Activated naive CD4-positive, alpha-beta T cell treated with Interleukin-2 at 50 U/mL for 16 hours (primary cell): ENCODE data around the gene EZR.

ENCODE experiments used
- DNase-seq: peaks from one replicate; pipeline ENCODE4 v3.0.0-alpha.2; 2020

The EZR gene

DNA sequence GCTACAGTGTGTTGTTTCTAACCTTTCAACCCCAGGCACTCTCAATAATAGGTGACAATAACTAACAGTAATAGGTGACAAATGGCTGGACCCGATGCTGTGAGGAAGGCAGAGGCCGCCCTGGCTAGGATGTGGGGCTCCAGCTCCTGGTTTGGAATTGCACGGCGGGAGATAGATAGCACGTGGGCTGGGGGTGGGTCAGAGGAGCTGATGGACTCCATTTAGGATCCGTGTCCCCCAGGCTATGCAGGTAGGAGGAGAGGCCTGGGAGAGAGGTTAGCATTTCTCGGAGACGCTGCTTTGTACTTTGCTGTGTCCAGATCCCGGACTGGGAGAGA lies 61.4 kb downstream of the EZR start:
- DNase-seq = no peak

- no peak for DNase-seq
Observed at GRCh38 chr6:158756977-158757752, 62.0 kb downstream of the EZR start.

DNA sequence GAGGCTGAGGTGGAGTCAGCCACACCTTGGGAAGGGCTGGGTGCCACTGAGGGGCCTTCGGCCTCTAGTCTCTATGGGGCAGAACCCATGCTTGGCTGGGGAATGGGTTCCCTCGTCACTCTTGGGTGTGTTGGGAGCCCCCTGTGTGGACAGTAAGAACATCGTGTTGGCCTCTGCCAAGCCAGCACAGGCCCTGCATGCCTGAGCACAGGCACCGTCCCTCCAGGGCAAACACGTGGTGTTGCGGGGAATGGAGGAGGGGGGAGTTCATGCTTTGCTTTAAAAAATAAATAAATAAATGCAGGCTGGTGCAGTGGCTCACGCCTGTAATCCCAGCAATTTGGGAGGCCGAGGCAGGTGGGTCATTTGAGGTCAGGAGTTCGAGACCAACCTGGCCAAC lies 63.0 kb downstream of the EZR start:
- DNase-seq = no peak

DNA sequence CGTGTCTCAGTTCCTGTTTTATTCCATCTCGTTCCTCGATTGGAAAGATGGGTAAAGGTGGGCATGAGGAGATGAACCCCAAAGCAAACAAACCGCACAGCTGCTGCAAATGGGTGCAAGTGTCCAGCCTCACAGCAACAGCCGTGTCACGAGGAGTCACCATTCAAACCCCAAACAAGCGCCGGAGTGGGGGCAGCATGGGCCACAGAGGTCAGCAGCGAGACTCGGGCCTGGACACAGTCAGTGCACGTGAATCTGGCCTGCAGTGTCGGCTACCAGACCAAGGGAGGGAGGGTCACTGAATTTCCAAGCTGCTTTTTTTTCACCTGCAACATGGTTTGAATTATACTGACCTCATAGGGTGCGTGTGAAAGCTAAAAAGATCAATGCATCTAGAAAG lies 63.5 kb downstream of the EZR start:
- DNase-seq = no peak

GRCh38 chr6:158754738-158755137 lies 64.4 kb downstream of the EZR start:
- DNase-seq = no peak

DNA sequence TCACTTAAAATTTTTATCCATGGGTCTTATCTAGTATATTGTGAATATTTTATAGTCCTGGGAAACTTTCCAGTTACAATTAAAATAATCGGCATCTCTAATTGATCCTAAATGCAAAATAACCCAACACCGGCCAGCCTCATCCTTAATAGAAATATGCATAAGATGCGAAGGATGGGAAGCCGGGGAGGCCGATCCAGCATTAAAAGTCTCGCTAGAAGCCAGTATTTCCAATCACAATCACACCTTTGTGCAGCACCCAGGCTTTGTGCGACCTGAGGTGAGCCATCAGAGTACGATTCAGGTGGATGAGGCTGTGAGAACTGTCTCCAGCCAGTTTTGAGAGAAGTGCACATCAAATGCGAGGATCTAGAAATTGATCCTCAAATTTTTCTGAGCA lies 65.4 kb downstream of the EZR start:
- DNase-seq = no peak

DNA sequence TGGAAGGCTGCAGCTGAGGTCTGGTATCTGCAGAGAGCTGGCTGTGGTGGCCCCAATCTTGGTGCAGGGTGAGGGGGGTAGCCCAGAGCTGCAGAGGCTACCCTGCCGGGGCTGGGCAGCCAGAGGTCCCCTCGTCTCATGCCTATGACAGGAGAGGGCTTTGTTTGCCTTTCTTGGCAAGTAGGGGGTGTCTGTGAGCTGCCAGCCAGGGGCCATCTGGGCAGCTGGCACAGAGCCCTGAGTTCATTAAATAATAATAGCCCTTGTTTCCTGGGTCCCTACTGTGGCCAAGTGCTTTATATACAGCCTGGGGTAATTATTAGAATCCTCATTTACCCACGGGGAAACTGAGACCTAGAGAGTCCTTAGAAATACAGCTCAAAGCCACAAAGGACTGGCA lies 66.6 kb downstream of the EZR start:
- no peak for DNase-seq

DNA sequence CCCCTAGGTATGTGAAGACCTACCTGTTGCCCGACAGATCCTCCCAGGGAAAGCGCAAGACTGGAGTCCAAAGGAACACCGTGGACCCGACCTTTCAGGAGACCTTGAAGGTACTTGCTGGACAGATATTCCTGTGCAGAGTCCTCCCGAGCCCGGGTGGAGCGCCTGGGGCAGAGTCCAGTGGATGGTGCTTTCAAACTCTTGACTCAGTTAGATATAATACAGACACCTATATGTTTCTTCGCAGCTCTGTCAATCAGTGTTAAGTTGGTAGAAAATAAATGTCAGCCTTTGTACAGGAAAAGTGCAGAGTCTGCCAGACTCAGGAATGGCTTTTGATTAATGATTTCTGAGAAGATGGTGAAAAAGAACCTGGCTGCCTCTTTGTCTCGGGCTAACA lies 67.2 kb downstream of the EZR start:
- no peak for DNase-seq

- DNase-seq = no peak
Observed at GRCh38 chr6:158751224-158751623, 67.9 kb downstream of the EZR start.

GRCh38 chr6:158744986-158745430 lies 74.2 kb downstream of the EZR start:
- no peak for DNase-seq

GRCh38 chr6:158743033-158743651 lies 76.0 kb downstream of the EZR start:
- DNase-seq = no peak

GRCh38 chr6:158739673-158740072 lies 79.5 kb downstream of the EZR start:
- DNase-seq = no peak

DNA sequence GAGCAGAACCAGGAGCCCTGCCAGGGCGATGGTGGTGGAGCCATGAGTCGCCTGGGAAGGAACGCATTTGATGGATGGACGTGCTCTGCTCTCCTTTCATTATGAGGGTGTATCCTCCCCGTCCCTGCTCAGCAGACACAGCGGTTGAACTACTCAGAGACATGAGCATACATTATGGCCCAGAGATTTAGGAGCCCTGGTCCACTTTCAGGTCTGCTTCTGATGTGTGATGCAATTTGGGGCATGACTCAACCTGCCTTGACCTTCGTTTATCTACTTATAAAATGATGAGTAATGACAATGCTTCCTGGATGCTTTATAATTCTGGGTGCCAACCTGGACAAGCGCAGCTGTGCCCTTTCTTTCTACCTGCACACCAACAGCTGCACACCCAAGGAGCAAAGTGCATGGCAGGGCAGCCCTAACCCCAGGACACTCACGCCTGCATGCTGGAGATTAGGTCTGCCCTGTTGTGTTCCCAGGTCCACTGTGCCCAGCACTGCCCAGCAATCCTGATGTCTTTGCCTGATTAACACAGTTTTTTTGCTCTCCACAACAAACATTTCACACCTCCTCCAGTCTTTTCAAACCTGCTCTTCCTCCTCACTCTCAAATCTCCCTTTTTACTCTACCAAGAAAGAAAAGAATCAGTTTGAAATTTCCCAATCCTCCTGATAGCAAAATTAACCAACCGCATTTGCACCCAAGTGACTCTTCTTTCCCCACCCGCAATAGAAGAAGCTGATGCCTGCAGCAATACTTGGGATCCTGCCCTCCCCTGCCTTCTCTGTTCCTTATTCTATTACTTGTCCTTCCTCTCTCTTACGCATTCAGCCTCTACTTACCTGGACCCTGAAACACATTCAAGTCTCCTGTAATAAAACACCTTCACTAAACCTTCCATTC lies 81.2 kb downstream of the EZR start:
- DNase-seq = no peak

DNA sequence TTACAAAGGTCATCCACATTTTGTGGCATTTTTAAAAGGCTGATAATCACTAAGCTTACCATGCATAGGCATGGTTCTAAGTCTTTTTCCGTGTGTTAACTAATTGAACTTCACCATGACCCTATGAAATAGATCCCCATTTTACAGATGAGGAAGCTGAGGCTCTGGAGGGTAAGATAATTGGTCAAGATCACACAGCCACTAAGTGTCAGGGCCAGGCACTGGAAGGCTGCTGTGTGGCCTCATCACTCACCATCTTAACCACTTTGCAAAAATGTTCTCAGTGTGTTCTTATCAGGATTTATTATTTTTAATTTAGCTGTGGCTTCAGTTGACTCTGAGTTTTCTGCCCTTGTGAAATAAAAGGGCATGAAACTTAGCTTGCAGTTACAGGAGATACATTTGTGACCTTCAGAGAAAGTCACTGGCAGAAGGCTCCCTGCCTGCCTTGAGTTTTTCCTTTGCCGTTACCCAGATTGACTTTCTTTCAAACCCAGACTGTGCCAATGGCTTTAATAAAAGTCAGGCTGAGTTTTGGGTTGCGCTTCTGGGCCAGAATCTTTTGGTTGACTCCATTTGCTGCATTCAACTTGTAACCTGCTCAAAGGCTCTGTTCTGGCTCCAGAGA lies 82.0 kb downstream of the EZR start:
- DNase-seq = no peak

GRCh38 chr6:158735009-158735408 lies 84.2 kb downstream of the EZR start:
- no peak for DNase-seq

DNA sequence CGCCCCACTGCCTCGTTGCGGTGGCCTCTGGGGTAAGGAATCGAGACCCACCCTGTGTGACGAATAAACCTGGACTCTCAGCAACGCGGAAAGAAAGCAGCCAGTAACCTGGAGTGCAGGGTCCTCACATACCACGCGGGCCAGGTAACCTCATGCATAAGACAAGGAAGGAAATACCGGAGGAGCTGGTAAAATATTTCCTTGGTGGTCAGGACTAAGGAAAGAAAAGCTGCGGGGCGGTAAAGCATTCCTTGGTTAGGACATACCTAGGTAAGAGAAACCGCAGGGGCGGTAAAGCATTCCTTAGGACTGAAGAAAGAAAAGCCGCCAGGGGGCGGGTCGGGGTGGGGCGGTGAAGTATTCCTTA lies 88.6 kb downstream of the EZR start:
- DNase-seq = no peak

DNA sequence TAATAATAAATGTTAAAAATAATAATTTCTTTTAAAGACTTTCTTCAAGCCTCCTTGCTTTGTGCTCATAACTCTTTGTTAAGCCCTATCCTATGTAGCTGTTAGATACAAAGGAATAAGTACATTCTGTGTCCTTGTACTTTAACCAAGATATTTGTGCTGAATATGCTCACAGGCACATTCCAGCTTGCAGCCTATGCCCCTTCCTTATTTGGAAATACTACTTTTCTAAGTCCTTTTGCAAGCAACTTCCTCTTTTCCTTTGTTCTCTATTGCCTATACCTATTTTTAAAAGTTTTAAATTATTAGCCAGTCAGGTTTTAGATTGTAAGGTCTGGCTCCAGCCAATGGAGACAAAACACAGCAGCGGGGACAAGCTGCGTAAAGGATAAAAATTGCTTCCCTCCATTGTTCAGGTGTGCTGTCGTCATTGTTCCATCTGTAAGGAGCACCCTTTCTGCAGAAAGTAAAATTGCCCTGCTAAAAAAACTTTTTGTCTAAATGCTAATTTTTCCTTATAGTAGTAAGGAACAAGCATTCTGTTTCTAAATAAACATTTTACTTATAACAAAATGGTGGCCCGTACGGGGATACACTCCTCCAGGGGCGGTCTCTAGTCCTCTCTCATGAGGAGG lies 89.1 kb downstream of the EZR start:
- DNase-seq = no peak

DNA sequence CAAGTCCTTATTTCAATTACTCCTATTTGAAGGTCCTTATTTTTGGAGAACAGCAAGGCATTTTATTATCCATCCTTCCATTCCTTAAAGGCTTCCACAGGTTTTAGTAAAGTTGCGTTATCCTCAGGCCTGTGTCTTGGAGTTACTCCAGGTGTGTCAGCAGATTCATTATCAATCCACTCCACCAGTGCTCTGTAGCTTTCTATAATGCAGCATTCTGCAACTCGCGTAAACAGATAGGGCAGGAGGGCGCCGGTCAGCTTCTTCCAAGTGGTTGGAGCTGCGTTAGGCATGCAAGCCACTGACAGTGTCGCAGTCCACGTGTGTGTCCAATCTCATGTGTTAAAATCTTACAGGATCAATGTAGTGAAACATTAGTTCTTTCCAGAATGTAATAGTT lies 93.5 kb downstream of the EZR start:
- DNase-seq = no peak

GRCh38 chr6:158722176-158722729 lies 96.9 kb downstream of the EZR start:
- DNase-seq = no peak

DNA sequence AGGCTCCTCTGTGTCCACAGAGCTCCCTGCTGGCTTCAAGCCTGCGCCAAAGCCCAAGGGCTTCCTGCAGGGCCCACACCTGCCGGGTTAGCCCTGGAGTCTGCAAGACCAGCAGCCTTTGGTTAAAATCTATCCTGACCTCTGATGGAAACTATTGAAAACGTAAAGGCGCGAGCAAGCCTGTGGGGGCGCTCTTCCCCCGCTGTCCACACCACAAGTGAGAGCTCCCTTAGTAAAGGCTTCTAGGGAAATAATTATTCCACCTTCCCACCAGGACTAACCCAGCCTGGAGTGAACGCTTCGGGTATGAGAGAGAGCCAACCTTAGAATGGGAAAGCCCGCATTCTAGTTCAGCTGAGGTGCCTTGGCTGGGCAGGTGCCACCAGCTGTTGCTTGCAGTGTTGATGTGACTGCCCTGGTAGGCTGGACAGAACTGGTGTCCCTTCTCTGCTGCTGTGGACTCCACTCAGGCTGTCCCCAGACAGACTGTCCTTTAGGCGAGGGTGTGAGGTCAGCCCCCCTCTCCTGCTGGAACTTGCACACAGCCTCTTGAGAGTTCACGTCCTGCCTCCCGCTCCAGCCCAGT lies 100.6 kb downstream of the EZR start:
- no peak for DNase-seq

DNA sequence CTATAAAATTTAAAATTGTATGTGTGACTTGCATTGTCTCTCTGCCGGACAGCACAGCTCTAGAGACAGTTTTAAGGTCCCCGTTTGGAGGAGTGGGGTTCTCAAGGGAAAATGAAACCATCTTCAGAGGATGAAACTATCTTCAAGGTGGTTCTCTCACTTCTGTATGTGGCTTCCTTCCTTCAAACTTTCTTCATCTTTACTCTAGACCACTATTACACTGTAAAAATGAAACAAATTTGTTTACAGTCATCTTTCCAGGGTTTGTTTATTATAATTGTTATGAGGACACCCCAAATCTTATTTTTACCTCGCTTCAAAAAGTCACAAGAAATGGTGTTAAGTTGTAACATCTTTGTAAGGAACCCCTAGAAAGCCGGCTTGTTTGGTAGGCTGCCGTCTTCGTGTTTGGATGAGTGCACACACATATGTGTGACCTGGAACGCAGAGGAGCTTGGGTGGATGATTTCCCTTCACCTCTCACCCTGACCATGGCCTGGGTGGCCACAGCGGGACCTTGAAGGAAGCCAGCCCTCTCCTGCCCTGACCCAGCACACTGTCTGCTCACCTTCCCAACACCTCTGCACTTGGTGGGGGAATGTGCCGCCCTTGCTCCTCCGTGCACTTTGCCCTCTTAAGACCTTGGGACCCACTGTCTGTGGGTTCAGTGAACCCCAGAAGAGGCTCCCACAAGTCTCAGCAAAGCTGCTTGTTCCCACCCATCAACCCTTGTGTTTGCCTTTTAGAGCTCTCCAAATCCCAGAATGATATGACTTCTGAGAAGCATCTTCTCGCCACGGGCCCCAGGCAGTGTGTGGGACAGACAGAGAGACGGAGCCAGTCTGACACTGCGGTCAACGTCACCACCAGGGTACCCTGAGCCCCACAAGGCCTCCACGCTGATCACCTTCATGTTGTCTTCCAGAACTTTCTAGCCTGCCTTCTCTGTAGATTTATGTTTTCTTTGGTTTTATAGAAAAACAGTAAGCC lies 101.5 kb downstream of the EZR start:
- no peak for DNase-seq
